NCI-H1930 (cell line): ENCODE data around the gene NUP88.
"Not testable (repeated sequence)": the region's sequence is repeated elsewhere in the genome, so short reads cannot be mapped to it uniquely, and the experiment has no call there.

Experiments
- DNase-seq, 2 experiments: peaks; one replicate each; lab custom pipeline; 2025; lab: John Stamatoyannopoulos, UW

The NUP88 gene

GRCh38 chr17:5419356-5419958 is at the start of gene NUP88:
TSS of gene NUP88 (minus strand) at chr17:5419662. CDS start at chr17:5419650, 12 bp downstream.
- peak; percentile 97 to 98 for DNase-seq

- DNase-seq = no peak
Observed at GRCh38 chr17:5468075-5468473, 48.6 kb upstream of the NUP88 start.

GRCh38 chr17:5467416-5467815 is 48.0 kb upstream of the NUP88 start:
- DNase-seq = no peak

GRCh38 chr17:5466295-5466694 is 46.8 kb upstream of the NUP88 start:
- DNase-seq = no peak

- DNase-seq = no peak
Observed at GRCh38 chr17:5464717-5465507, 45.5 kb upstream of the NUP88 start.

GRCh38 chr17:5446786-5447185 is 27.3 kb upstream of the NUP88 start:
- DNase-seq = no peak

- no peak for DNase-seq
Observed at GRCh38 chr17:5444209-5444608, 24.7 kb upstream of the NUP88 start.

GRCh38 chr17:5443728-5444127 is 24.3 kb upstream of the NUP88 start:
- DNase-seq = no peak

- DNase-seq = no peak
Observed at GRCh38 chr17:5439446-5439764, 19.9 kb upstream of the NUP88 start.

- DNase-seq = peak; percentile 83 to 92
Observed at GRCh38 chr17:5438716-5439445, 19.4 kb upstream of the NUP88 start, which contains the start of gene C1QBP. TSS of gene C1QBP (minus strand) at chr17:5439155. CDS start at chr17:5439073, 82 bp downstream.

GRCh38 chr17:5437721-5438317 is 18.4 kb upstream of the NUP88 start:
- DNase-seq = no peak

- not testable (repeated sequence) for DNase-seq
Observed at GRCh38 chr17:5435781-5436315, 16.4 kb upstream of the NUP88 start.

GRCh38 chr17:5434984-5435383 is 15.5 kb upstream of the NUP88 start:
- DNase-seq = no peak

- no peak for DNase-seq
Observed at GRCh38 chr17:5431949-5432556, 12.6 kb upstream of the NUP88 start.

- DNase-seq = not testable (repeated sequence)
Observed at GRCh38 chr17:5431234-5431633, 11.8 kb upstream of the NUP88 start.

GRCh38 chr17:5430413-5430999 is 11.0 kb upstream of the NUP88 start:
- no peak for DNase-seq

- DNase-seq = no peak
Observed at GRCh38 chr17:5429191-5429887, 9.9 kb upstream of the NUP88 start.

- no peak for DNase-seq
Observed at GRCh38 chr17:5425826-5426225, 6.4 kb upstream of the NUP88 start.

GRCh38 chr17:5424909-5425308 is 5.4 kb upstream of the NUP88 start:
- no peak for DNase-seq

- no peak for DNase-seq
Observed at GRCh38 chr17:5422505-5422904, 3.0 kb upstream of the NUP88 start.
